ENCODE data around the gene STEAP3. TPM values are rescaled to one million over a fixed set of nuclear protein-coding genes. Genes with fewer than 3 reads are reported as not detected.

STEAP3 gene
- total RNA-seq, 1 experiment from 2014 or later, result 15.4 TPM

GRCh38 chr2:119216994-119217393 is 6.6 kb upstream of the STEAP3 start:
- Histone ChIP-seq H3K23ac (ENCODE audit: insufficient read length, low read depth, low read length) (no peak overlapping the region), H2AK5ac (ENCODE audit: insufficient read length, low read length) (no peak overlapping the region), H4K91ac (ENCODE audit: insufficient read length, low read depth, low read length) (no peak overlapping the region), H2BK12ac (ENCODE audit: insufficient read length, low read depth, low read length) (no peak overlapping the region), H3K14ac (ENCODE audit: insufficient read depth, low read length) (no peak overlapping the region), H2BK5ac (ENCODE audit: insufficient read length, low read length) (no peak overlapping the region), H3K9ac (ENCODE audit: extremely low read depth, insufficient read length, low read length) (no peak overlapping the region), H3K4me2 (ENCODE audit: insufficient read depth, insufficient read length, low read length) (no peak overlapping the region), H3K56ac (ENCODE audit: insufficient read length, low read depth, low read length) (no peak overlapping the region), H3K23me2 (ENCODE audit: insufficient read length, low read depth, low read length, poor library complexity, severe bottlenecking) (no peaks in the 10 kb centered on the region), H3K4me1 (ENCODE audit: insufficient read depth, low read length) (peaks cover 6% of the 10 kb centered on the region), H4K5ac (ENCODE audit: insufficient read length, low read depth, low read length) (no peak overlapping the region), H3K79me1 (ENCODE audit: insufficient read depth, low read depth, low read length, poor library complexity, severe bottlenecking) (no peaks in the 10 kb centered on the region), H4K8ac (replicated peaks; ENCODE audit: insufficient read length, low read depth, low read length) (no peak overlapping the region), H3K18ac (ENCODE audit: insufficient read length, low read depth, low read length) (no peak overlapping the region), H2AFZ (ENCODE audit: low read length) (no peak overlapping the region), H3K27me3 (ENCODE audit: insufficient read depth, low read length) (no peaks in the 10 kb centered on the region), H2BK15ac (ENCODE audit: low read depth, low read length) (no peak overlapping the region), H3K4ac (ENCODE audit: low read depth, low read length) (no peak overlapping the region), H4K20me1 (ENCODE audit: control insufficient read depth, insufficient read depth, insufficient read length) (no peaks in the 10 kb centered on the region), H3K9me3 (ENCODE audit: control insufficient read depth, low read depth, low read length) (no peaks in the 10 kb centered on the region), H3K79me2 (ENCODE audit: insufficient read depth, low read length) (no peaks in the 10 kb centered on the region), H3K27ac (ENCODE audit: insufficient read length, low read depth, low read length) (no peak overlapping the region), H3T11ph (ENCODE audit: low read length) (no peak overlapping the region), H2BK120ac (ENCODE audit: low read depth, low read length, poor library complexity, severe bottlenecking) (no peak overlapping the region), H2BK20ac (ENCODE audit: low read depth, low read length, poor library complexity, severe bottlenecking) (no peak overlapping the region)
- 0 out of 7 replicates have a peak overlapping the region, but pooled peaks of 1 of the 3 experiments have one; percentile 28 for H3K27ac Mint-ChIP-seq
- no peaks in the 10 kb centered on the region for H3K36me3 Mint-ChIP-seq (ENCODE audit: insufficient read depth in 1 of 3, low read depth in 3 of 3)
- TF ChIP-seq CTCF (conservative IDR thresholded peaks at IDR 0.05), result no peak
- H3K4me1 Mint-ChIP-seq, result peaks cover 57 to 59% of the 10 kb centered on the region in 2 experiments
- H3K27me3 Mint-ChIP-seq (ENCODE audit: low read depth), result peaks cover 10% of the 10 kb centered on the region
- DNase-seq, result no peak
- H3K4me3 Mint-ChIP-seq, result no peak overlapping the region
- no CpG with 5 or more reads among the region's 5 CpGs for WGBS (ENCODE audit: extremely low coverage, insufficient read length, low lambda C conversion rate)
- no peaks in the 10 kb centered on the region for H3K9me3 Mint-ChIP-seq
